K562 (cell line): ENCODE data around the gene FUBP3. TPM values are rescaled to one million over a fixed set of nuclear protein-coding genes. Genes with fewer than 3 reads are reported as not detected.

Experiments
- ARNT ChIP-seq, 2 experiments: fragments of 450-650 bp; IDR thresholded peaks; 2 replicates each; pipeline ENCODE4 v1.6.1; 2016; ENCODE audit warnings: mild to moderate bottlenecking in 1 of 2
- CBX8 ChIP-seq: fragments of 200-600 bp; sonication (generic); IDR thresholded peaks from 2 replicates; pipeline ENCODE4 v1.6.1; 2012; ENCODE audit warnings: borderline replicate concordance, mixed run types, low read depth, mild to moderate bottlenecking, moderate library complexity, mixed read lengths, low read length, control low read depth, inconsistent platforms; ENCODE audit not compliant: poor library complexity, severe bottlenecking; ENCODE audit errors: extremely low read depth
- EP400 ChIP-seq: fragments of 450-650 bp; IDR thresholded peaks from 2 replicates; pipeline ENCODE4 v1.6.1; 2017; ENCODE audit warnings: antibody characterized with exemption, mild to moderate bottlenecking, moderate library complexity
- GTF2E2 ChIP-seq: fragments of 200-800 bp; sonication (Bioruptor generic); IDR thresholded peaks from 2 replicates; pipeline ENCODE4 v1.6.1; 2016; ENCODE audit warnings: missing genetic modification characterization, missing compliant biosample characterization
- PHF21A ChIP-seq: fragments of 450-650 bp; IDR thresholded peaks from 2 replicates; pipeline ENCODE4 v1.6.1; 2017; ENCODE audit warnings: low read depth, borderline replicate concordance
- PRPF4 ChIP-seq: fragments of 200-400 bp; formaldehyde crosslinking; IDR thresholded peaks from one replicate; pipeline ENCODE4 v1.6.1; 2017; ENCODE audit warnings: low read length, low read depth, mild to moderate bottlenecking; ENCODE audit not compliant: insufficient read depth, poor library complexity, severe bottlenecking
- SRSF9 ChIP-seq: fragments of 200-400 bp; formaldehyde crosslinking; IDR thresholded peaks from 2 replicates; pipeline ENCODE4 v1.6.1; 2017; ENCODE audit warnings: low read depth, low read length, borderline replicate concordance
- TAF15 ChIP-seq: fragments of 200-400 bp; formaldehyde crosslinking; IDR thresholded peaks from 2 replicates; pipeline ENCODE4 v1.6.1; 2017; ENCODE audit warnings: mild to moderate bottlenecking, low read depth, low read length, moderate library complexity
- ZBTB17 ChIP-seq: fragments of 450-650 bp; formaldehyde crosslinking; IDR thresholded peaks from 2 replicates; pipeline ENCODE4 v1.4.0; 2020; ENCODE audit warnings: mild to moderate bottlenecking
- ZNF12 ChIP-seq: sonication (generic); formaldehyde crosslinking; IDR thresholded peaks from 2 replicates; pipeline ENCODE4 v1.4.0; 2020; ENCODE audit warnings: mild to moderate bottlenecking, missing genetic modification reagents
- ZNF146 ChIP-seq: IDR thresholded peaks from one replicate; pipeline ENCODE4 v1.6.1; 2018; ENCODE audit warnings: missing compliant biosample characterization; ENCODE audit not compliant: unreplicated experiment
- ZNF668 ChIP-seq: fragments of 250-450 bp; sonication (Bioruptor Pico); IDR thresholded peaks from 2 replicates; pipeline ENCODE4 v1.8.0; 2022; ENCODE audit warnings: mild to moderate bottlenecking, inconsistent platforms
- polyA plus RNA-seq, 8 experiments: library from polyadenylated mRNA; depleted of rRNA in 4 of 8; stranded (reverse) in 5 of 8; unstranded in 3 of 8; fragments of >200 nt; fragmentation: Nextera tagmentation in 2 of 8; fragmentation: Illumina TruSeq in 1 of 8; extraction: Ambion mirVana in 2 of 8; extraction: Trizol in 1 of 8; gene quantifications; 2 replicates each; pipeline versions ENCODE4 v1.2.1 to v1.2.3, GENCODE V29; 2011 to 2014; ENCODE audit warnings: inconsistent platforms in 1 of 8, missing spikeins in 1 of 8
- total RNA-seq, 7 experiments: library from RNA; depleted of rRNA in 6 of 7; stranded (reverse); fragments of >200 nt in 6 of 7; fragmentation: Illumina TruSeq in 2 of 7; extraction: Trizol in 2 of 7; gene quantifications; 2 replicates each; pipeline versions ENCODE4 v1.2.1 to v1.2.3, GENCODE V29; 2011 to 2021; ENCODE audit warnings: low replicate concordance in 1 of 7
- TF ChIP-seq, protein P1 (sequence below): fragments of 450-650 bp; IDR thresholded peaks from 2 replicates; pipeline ENCODE4 v1.6.1; 2018; ENCODE audit not compliant: partially characterized antibody

FUBP3 gene
- total and polyA plus RNA-seq, 9 of the 15 experiments (the other 6 are each of a cell fraction or from before 2014, with no cell fraction given): 3.0 to 64.0 (median 48.1) TPM

DNA sequence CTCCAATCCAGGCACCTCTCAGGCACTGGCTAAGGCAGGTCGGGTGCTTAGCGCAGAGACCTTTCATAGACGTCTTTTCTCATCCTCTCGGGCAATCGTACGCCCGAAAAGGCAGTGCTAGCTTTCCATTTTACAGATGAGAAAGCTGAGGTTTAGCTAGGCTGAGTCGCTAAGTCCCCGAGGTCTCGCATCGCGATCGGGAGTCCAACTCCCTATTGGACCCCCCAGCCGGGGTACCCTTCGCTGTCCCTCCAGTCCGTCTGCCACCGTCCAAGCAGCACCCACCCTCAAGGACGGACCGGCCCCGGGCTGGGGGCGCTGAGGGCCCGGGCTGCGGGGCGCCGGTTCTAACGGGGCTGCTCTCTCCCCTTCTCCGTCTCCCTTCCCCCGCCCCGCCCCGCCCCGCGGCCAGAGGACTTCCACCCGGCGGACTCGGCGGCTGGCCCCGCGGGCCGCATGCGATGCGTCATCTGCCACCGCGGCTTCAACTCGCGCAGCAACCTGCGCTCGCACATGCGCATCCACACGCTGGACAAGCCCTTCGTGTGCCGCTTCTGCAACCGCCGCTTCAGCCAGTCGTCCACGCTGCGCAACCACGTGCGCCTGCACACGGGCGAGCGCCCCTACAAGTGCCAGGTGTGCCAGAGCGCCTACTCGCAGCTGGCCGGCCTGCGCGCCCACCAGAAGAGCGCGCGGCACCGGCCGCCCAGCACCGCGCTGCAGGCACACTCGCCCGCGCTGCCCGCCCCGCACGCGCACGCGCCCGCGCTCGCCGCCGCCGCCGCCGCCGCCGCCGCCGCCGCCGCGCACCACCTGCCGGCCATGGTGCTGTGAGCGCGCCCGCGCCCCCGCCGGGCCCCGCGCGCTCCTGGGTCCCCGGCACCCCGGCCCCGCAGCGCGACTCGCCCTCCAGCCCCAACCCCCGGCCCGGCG, 101.7 kb downstream of the FUBP3 start (continued):
- TF ChIP-seq ARNT (IDR thresholded peaks at IDR 0.05) (no peak), ZBTB17 (0 out of 2 replicates have a peak, but pooled peaks have one; percentile 54), ZNF146 (CRISPR knock-in tag) (no peak), PRPF4 (no peak), PHF21A (no peak), ZNF12 (CRISPR knock-in tag) (0 out of 2 replicates have a peak, but pooled peaks have one; percentile 28), CBX8 (no peak), SRSF9 (no peak), TAF15 (no peak), GTF2E2 (tag) (no peak), EP400 (peak; percentile 72; the same call in 1 of the 2 replicates), ZNF668 (CRISPR knock-in tag) (no peak)
- TF ChIP-seq, protein P1, sequence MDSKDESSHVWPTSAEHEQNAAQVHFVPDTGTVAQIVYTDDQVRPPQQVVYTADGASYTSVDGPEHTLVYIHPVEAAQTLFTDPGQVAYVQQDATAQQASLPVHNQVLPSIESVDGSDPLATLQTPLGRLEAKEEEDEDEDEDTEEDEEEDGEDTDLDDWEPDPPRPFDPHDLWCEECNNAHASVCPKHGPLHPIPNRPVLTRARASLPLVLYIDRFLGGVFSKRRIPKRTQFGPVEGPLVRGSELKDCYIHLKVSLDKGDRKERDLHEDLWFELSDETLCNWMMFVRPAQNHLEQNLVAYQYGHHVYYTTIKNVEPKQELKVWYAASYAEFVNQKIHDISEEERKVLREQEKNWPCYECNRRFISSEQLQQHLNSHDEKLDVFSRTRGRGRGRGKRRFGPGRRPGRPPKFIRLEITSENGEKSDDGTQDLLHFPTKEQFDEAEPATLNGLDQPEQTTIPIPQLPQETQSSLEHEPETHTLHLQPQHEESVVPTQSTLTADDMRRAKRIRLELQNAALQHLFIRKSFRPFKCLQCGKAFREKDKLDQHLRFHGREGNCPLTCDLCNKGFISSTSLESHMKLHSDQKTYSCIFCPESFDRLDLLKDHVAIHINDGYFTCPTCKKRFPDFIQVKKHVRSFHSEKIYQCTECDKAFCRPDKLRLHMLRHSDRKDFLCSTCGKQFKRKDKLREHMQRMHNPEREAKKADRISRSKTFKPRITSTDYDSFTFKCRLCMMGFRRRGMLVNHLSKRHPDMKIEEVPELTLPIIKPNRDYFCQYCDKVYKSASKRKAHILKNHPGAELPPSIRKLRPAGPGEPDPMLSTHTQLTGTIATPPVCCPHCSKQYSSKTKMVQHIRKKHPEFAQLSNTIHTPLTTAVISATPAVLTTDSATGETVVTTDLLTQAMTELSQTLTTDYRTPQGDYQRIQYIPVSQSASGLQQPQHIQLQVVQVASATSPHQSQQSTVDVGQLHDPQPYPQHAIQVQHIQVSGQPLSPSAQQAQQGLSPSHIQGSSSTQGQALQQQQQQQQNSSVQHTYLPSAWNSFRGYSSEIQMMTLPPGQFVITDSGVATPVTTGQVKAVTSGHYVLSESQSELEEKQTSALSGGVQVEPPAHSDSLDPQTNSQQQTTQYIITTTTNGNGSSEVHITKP: no peak
